ENCODE results near the gene TXNRD1.
"Not testable (repeated sequence)": the region's sequence is repeated elsewhere in the genome, so short reads cannot be mapped to it uniquely, and the experiment has no call there.

The TXNRD1 gene

GRCh38 chr12:104281636-104282035 lies 66.1 kb downstream of the TXNRD1 start:
- DNase-seq: no peak

- DNase-seq: no peak
These were observed 66.5 kb downstream of the TXNRD1 start for GRCh38 chr12:104282109-104282508.

GRCh38 chr12:104285740-104286515 lies 70.3 kb downstream of the TXNRD1 start:
- DNase-seq: no peak

- peak; percentile 45 for DNase-seq
These were observed 71.2 kb downstream of the TXNRD1 start for GRCh38 chr12:104286516-104287482.

- peak; percentile 55 for DNase-seq
These were observed 73.2 kb downstream of the TXNRD1 start for GRCh38 chr12:104288635-104289274.

GRCh38 chr12:104290320-104290719 lies 74.7 kb downstream of the TXNRD1 start:
- no peak for DNase-seq

- no peak for DNase-seq
These were observed 75.3 kb downstream of the TXNRD1 start for GRCh38 chr12:104290855-104291254.

- DNase-seq: no peak
These were observed 76.4 kb downstream of the TXNRD1 start for GRCh38 chr12:104291867-104292524.

- no peak for DNase-seq
These were observed 77.6 kb downstream of the TXNRD1 start for GRCh38 chr12:104292872-104293794.

- not testable (repeated sequence) for DNase-seq
These were observed 78.7 kb downstream of the TXNRD1 start for GRCh38 chr12:104294158-104294859.

- no peak for DNase-seq
These were observed 79.5 kb downstream of the TXNRD1 start for GRCh38 chr12:104294927-104295668.

- no peak for DNase-seq
These were observed 80.4 kb downstream of the TXNRD1 start for GRCh38 chr12:104295954-104296353.

GRCh38 chr12:104296718-104297117 lies 81.1 kb downstream of the TXNRD1 start:
- DNase-seq: no peak

GRCh38 chr12:104297477-104298113 lies 82.0 kb downstream of the TXNRD1 start:
- no peak for DNase-seq

- DNase-seq: no peak
These were observed 84.4 kb downstream of the TXNRD1 start for GRCh38 chr12:104299842-104300481.

GRCh38 chr12:104303538-104304151 lies 88.1 kb downstream of the TXNRD1 start, which contains the start of gene EID3:
Gene EID3 (plus strand): TSS chr12:104303739. CDS start chr12:104303935, 196 bp downstream.
- DNase-seq: peak; percentile 46

GRCh38 chr12:104304261-104305009 lies 88.9 kb downstream of the TXNRD1 start:
- no peak for DNase-seq

- no peak for DNase-seq
These were observed 89.8 kb downstream of the TXNRD1 start for GRCh38 chr12:104305349-104305748.
